Astrocyte of the cerebellum (primary cell): ENCODE measurements around the gene PKNOX2.

Experiments
- DNase-seq: peaks from one replicate; pipeline ENCODE4 v3.0.0-alpha.2; 2011; ENCODE audit warnings: low read depth
- H3K4me3 ChIP-seq: 2 replicates; pipeline ENCODE4 v1.5.1; 2011; ENCODE audit warnings: mild to moderate bottlenecking, low read depth, low read length, moderate library complexity
- in situ Hi-C: cut with HindIII; loops from 2 replicates; pipeline ENCODE4 v1.10.0; 2017; ENCODE audit warnings: low sequenced_read_pairs
- TF ChIP-seq, protein P1 (sequence below): IDR thresholded peaks from 2 replicates; pipeline ENCODE4 v1.5.1; 2012; ENCODE audit warnings: low read length, low read depth, moderate library complexity, mild to moderate bottlenecking; ENCODE audit errors: missing control alignments

The PKNOX2 gene

DNA sequence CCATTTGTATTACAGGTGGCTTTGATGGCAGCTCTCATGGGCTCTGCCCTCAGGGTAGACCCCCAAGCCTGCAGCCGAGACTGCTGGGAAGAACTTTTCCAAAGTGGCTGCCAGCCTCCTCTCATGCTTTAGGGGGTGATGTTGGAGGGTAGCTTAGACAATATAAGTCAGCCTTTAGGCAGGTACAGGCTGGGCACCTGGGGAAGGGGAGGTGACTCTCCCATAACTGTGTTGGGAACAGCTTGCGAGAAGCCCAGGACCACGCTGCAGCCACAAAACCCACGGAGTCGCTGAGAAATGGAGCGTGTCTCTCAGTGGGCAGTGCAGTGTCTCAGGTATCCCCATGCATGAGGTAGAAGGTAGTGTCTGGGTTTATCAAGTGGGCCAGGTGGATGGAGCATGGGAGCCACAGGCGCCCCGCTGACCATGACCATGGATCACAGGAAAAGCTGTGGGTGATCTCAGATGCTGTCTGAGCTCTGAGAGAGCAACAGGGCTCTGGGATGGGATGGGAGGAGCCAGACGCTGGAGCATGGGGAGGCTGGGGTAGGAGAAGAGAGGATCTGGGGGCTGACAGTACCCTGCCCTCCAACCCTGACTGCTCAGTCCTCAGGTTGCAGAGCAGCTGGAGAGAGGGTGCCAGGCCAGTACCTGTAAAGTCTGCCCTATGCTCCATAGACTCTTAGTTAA, 216.3 kb downstream of the PKNOX2 start:
- H3K4me3 ChIP-seq: no peak overlapping the region
- TF ChIP-seq, protein P1, sequence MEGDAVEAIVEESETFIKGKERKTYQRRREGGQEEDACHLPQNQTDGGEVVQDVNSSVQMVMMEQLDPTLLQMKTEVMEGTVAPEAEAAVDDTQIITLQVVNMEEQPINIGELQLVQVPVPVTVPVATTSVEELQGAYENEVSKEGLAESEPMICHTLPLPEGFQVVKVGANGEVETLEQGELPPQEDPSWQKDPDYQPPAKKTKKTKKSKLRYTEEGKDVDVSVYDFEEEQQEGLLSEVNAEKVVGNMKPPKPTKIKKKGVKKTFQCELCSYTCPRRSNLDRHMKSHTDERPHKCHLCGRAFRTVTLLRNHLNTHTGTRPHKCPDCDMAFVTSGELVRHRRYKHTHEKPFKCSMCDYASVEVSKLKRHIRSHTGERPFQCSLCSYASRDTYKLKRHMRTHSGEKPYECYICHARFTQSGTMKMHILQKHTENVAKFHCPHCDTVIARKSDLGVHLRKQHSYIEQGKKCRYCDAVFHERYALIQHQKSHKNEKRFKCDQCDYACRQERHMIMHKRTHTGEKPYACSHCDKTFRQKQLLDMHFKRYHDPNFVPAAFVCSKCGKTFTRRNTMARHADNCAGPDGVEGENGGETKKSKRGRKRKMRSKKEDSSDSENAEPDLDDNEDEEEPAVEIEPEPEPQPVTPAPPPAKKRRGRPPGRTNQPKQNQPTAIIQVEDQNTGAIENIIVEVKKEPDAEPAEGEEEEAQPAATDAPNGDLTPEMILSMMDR: no peak
- no peak for DNase-seq
- in situ Hi-C loops: no loop called here

DNA sequence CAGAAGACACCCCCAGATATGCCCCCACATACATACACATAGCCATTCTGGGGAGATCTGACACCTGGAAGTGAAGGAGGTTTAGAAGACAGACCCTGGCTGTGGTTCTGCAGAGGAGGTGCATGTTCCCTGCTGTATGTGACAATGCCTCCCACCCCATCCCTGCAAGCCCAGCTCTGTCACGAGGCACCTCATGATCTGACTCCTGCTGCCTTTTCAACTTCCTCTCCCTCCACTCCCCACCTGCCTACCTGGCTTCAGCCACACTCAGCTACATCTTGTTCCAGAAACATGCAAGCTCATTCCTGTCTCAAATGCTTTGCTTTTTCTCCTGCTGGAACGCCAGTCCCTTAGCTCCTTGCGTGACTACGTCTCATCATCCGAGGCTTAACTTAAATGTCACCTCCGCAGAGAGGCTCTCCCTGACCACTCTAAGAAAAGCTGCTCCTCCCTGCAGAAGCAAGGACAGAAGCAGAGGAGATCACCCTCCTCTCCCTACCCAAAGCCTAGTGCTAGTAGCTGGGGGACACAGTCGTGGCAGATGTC, 217.0 kb downstream of the PKNOX2 start:
- TF ChIP-seq, protein P1: no peak
- in situ Hi-C loops: no loop called here

DNA sequence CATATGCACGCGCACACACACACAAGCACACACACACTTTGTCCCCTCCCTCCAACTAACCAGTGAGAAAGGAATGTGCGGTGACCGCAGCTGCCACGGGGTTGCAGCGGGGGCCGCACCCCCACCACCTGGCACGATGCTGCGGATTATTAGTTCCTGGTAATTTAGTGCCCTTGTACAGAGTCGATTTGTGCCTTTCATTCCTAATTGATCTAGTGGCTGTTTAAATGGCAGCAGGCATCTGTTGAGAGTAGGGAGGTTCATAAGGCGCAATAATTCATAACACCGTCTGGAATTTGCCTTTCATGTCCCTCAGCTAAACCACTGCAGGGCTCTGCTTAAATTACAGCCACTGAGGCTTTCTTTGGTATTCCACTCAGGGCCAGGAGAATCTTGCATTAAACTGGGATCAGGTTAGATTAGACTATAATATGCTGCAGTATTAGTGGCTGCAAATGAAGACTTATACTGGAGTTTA, 217.8 kb downstream of the PKNOX2 start:
- in situ Hi-C loops: no loop called here
- no peak for DNase-seq
- TF ChIP-seq, protein P1: no peak

More for the DNA sequence above, 217.0 kb downstream of the PKNOX2 start:
- H3K4me3 ChIP-seq: no peak overlapping the region
- no peak for DNase-seq

DNA sequence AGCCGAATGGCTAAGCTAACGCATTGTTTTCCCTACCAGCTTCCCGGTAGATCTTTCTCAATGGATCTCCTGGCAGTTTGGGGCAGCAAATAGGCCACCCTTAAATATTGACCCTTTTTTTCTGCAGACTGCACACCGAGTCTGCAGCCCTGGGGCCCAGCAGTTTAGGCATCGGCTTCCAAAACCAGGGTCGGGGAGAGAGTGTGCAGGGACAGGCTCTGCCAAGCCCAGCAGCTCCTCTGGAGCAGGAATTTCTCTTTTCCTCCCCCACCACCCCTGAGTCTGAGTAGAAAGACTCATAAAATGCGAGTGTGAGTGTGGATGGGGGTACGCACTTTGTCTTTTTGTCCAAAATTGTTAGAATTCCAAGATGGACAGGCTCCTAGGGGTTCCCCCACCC, 218.3 kb downstream of the PKNOX2 start:
- DNase-seq: no peak
- H3K4me3 ChIP-seq: no peak overlapping the region
- TF ChIP-seq, protein P1: no peak
- in situ Hi-C loops: no loop called here

More for the DNA sequence above, 217.8 kb downstream of the PKNOX2 start:
- no peak overlapping the region for H3K4me3 ChIP-seq

DNA sequence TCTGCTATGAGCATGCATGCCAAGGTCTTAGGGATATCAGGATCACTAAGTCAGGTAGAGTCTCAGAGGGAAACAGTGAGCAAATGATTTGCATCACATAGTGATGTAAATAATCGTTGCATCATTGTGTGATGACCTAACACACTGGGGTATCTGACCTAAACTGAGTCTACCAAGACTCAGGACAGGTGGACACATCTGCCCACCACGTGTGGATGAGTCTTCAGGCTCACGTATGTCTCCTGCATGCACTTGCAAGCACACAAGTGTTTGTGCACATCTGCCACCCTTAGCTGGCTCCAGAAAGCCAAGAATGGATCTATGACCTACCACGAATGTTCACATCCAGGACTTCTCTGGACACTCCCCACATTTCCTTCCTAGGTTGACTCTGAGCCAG, 220.3 kb downstream of the PKNOX2 start:
- TF ChIP-seq, protein P1: no peak

DNA sequence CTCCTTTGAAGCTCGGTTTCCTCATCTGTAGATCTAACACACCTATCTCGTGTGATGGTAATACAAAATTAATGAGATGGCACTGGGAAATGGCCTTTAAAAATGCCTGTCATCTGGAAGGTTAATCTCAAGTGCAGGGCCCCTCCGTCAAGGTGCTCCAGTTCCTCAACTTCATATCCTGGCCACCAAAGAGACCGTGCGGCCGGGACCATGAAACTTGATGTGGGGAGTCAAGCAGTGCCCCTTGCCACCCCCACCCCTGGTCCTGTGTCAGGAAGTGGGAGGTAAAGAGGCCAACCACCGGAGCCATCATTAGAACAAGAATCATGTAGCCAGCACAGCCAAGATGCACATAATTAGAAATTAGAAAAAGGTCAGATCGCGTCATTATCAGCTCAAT, 223.3 kb downstream of the PKNOX2 start:
- in situ Hi-C loops: no loop called here

More for the DNA sequence above, 220.3 kb downstream of the PKNOX2 start:
- in situ Hi-C loops: no loop called here
- H3K4me3 ChIP-seq: no peak overlapping the region
- DNase-seq: no peak

More for the DNA sequence above, 223.3 kb downstream of the PKNOX2 start:
- TF ChIP-seq, protein P1: no peak
- DNase-seq: no peak
- H3K4me3 ChIP-seq: no peak overlapping the region
